MM.1S (cell line): Measurements from ENCODE around the gene CIT.
"Not testable (repeated sequence)": the region's sequence is repeated elsewhere in the genome, so short reads cannot be mapped to it uniquely, and the experiment has no call there.

ENCODE experiments used
- DNase-seq: peaks from one replicate; pipeline ENCODE4 v3.0.0-alpha.2; 2015
- H2AFZ ChIP-seq: fragments of 300-600 bp; sonication (generic); 2 replicates; pipeline ENCODE4 v1.6.0; 2016; ENCODE audit warnings: antibody characterized with exemption, low read length
- H3F3A ChIP-seq: fragments of 300-600 bp; sonication (generic); 2 replicates; pipeline ENCODE4 v1.6.1; 2016; ENCODE audit warnings: mild to moderate bottlenecking, antibody characterized with exemption, low read length, moderate library complexity, mixed read lengths; ENCODE audit not compliant: insufficient read depth
- H3K27ac ChIP-seq: fragments of 300-600 bp; sonication (generic); 2 replicates; pipeline ENCODE4 v1.5.1; 2016; ENCODE audit warnings: mild to moderate bottlenecking, low read length
- H3K27me3 ChIP-seq: fragments of 300-600 bp; sonication (generic); replicated peaks from 2 replicates; pipeline ENCODE4 v1.6.0; 2016; ENCODE audit warnings: low read length; ENCODE audit not compliant: insufficient read depth
- H3K36me3 ChIP-seq: fragments of 300-600 bp; sonication (generic); replicated peaks from 2 replicates; pipeline ENCODE4 v1.6.1; 2016; ENCODE audit warnings: mild to moderate bottlenecking, low read length, mixed read lengths; ENCODE audit not compliant: insufficient read depth
- H3K4me1 ChIP-seq: fragments of 300-600 bp; sonication (generic); 2 replicates; pipeline ENCODE4 v1.6.1; 2016; ENCODE audit warnings: low read length, mixed read lengths
- H3K4me2 ChIP-seq: fragments of 300-600 bp; sonication (generic); 2 replicates; pipeline ENCODE4 v1.6.0; 2016; ENCODE audit warnings: low read depth, low read length
- H3K4me3 ChIP-seq: fragments of 300-600 bp; sonication (generic); 2 replicates; pipeline ENCODE4 v1.5.1; 2016; ENCODE audit warnings: low read length, mixed read lengths
- H3K79me2 ChIP-seq: fragments of 300-600 bp; sonication (generic); 2 replicates; pipeline ENCODE4 v1.6.1; 2016; ENCODE audit warnings: mixed run types, low read length, mixed read lengths
- H3K9ac ChIP-seq: fragments of 300-600 bp; sonication (generic); 2 replicates; pipeline ENCODE4 v1.6.1; 2016; ENCODE audit warnings: low read length, mixed read lengths
- H3K9me2 ChIP-seq: fragments of 300-600 bp; sonication (generic); replicated peaks from 2 replicates; pipeline ENCODE4 v1.6.1; 2016; ENCODE audit warnings: mild to moderate bottlenecking, low read length, mixed read lengths; ENCODE audit not compliant: insufficient read depth
- H3K9me3 ChIP-seq: fragments of 300-600 bp; sonication (generic); replicated peaks from 2 replicates; pipeline ENCODE4 v1.6.1; 2016; ENCODE audit warnings: mild to moderate bottlenecking, low read length, mixed read lengths; ENCODE audit not compliant: insufficient read depth
- H4K20me1 ChIP-seq: fragments of 300-600 bp; sonication (generic); 2 replicates; pipeline ENCODE4 v1.6.1; 2016; ENCODE audit warnings: mild to moderate bottlenecking, low read length, moderate library complexity, mixed read lengths; ENCODE audit not compliant: insufficient read depth
- CTCF ChIP-seq: fragments of 300-600 bp; sonication (generic); IDR thresholded peaks from 2 replicates; pipeline ENCODE4 v1.5.1; 2016; ENCODE audit warnings: antibody characterized with exemption, low read length, mixed read lengths
- EZH2 ChIP-seq: fragments of 300-600 bp; sonication (generic); optimal IDR thresholded peaks from 2 replicates; pipeline ENCODE3; 2017; ENCODE audit warnings: low read depth, mild to moderate bottlenecking, antibody characterized with exemption, low read length, mixed read lengths
- EZH2phosphoT487 ChIP-seq: fragments of 300-600 bp; sonication (generic); IDR thresholded peaks from 2 replicates; pipeline ENCODE4 v1.6.1; 2018; ENCODE audit warnings: antibody characterized with exemption, low read length

Gene CIT

GRCh38 chr12:119660076-119660475 is 217.0 kb downstream of the CIT start:
- no peak overlapping the region for H2AFZ ChIP-seq
- no peak overlapping the region for H3K27ac ChIP-seq
- H3K4me1 ChIP-seq, result no peaks in the 10 kb centered on the region
- no peaks in the 10 kb centered on the region for H3K27me3 ChIP-seq
- no peaks in the 10 kb centered on the region for H3K9me2 ChIP-seq
- H3K79me2 ChIP-seq, result no peaks in the 10 kb centered on the region
- H3F3A ChIP-seq, result no peaks in the 10 kb centered on the region
- TF ChIP-seq CTCF (no peak), EZH2 (no peak), EZH2phosphoT487 (no peak)
- no peaks in the 10 kb centered on the region for H3K9me3 ChIP-seq
- no peak overlapping the region for H3K4me3 ChIP-seq
- DNase-seq, result no peak
- no peaks in the 10 kb centered on the region for H3K36me3 ChIP-seq
- no peak overlapping the region for H3K4me2 ChIP-seq
- H4K20me1 ChIP-seq, result no peaks in the 10 kb centered on the region
- H3K9ac ChIP-seq, result no peak overlapping the region

- TF ChIP-seq EZH2phosphoT487, result no peak
- TF ChIP-seq EZH2, result no peak
- peak; percentile 64 for TF ChIP-seq CTCF
- Histone ChIP-seq H2AFZ (no peak overlapping the region), H3K27ac (no peak overlapping the region), H3K36me3 (no peaks in the 10 kb centered on the region), H3K4me2 (no peak overlapping the region), H3K9ac (no peak overlapping the region), H3F3A (no peaks in the 10 kb centered on the region), H3K4me1 (no peaks in the 10 kb centered on the region), H4K20me1 (no peaks in the 10 kb centered on the region), H3K9me3 (no peaks in the 10 kb centered on the region), H3K9me2 (no peaks in the 10 kb centered on the region), H3K4me3 (no peak overlapping the region), H3K79me2 (no peaks in the 10 kb centered on the region), H3K27me3 (no peaks in the 10 kb centered on the region)
- DNase-seq, result peak; percentile 26
Observed at GRCh38 chr12:119659289-119659897, 217.7 kb downstream of the CIT start.

- not testable (repeated sequence) for H3K4me2 ChIP-seq, DNase-seq, H4K20me1 ChIP-seq, H3K27ac ChIP-seq, H3K4me1 ChIP-seq, H3K9ac ChIP-seq, H3F3A ChIP-seq, H3K9me2 ChIP-seq, H3K36me3 ChIP-seq, H3K79me2 ChIP-seq, H3K27me3 ChIP-seq, H2AFZ ChIP-seq, H3K4me3 ChIP-seq, H3K9me3 ChIP-seq
Observed at GRCh38 chr12:119658166-119658565, 219.0 kb downstream of the CIT start.

GRCh38 chr12:119657001-119657400 is 220.1 kb downstream of the CIT start:
- not testable (repeated sequence) for H3K27ac ChIP-seq, H3K79me2 ChIP-seq, H3K4me2 ChIP-seq, DNase-seq, H3K9me2 ChIP-seq, H4K20me1 ChIP-seq, H3K9me3 ChIP-seq, H3K9ac ChIP-seq, H3K27me3 ChIP-seq, H3K4me3 ChIP-seq, H3K4me1 ChIP-seq, H3F3A ChIP-seq, H3K36me3 ChIP-seq, H2AFZ ChIP-seq
